GM18861 (cell line): ENCODE data around the gene IMP4.
A peak's percentile ranks its signal among the peaks of the same experiment; 100 is the strongest.

Source experiments
- ATAC-seq: cut with Tn5 transposase; IDR thresholded peaks from one replicate; pipeline ENCODE4 v1.9.1; 2021; ENCODE audit not compliant: unreplicated experiment

Gene IMP4

DNA sequence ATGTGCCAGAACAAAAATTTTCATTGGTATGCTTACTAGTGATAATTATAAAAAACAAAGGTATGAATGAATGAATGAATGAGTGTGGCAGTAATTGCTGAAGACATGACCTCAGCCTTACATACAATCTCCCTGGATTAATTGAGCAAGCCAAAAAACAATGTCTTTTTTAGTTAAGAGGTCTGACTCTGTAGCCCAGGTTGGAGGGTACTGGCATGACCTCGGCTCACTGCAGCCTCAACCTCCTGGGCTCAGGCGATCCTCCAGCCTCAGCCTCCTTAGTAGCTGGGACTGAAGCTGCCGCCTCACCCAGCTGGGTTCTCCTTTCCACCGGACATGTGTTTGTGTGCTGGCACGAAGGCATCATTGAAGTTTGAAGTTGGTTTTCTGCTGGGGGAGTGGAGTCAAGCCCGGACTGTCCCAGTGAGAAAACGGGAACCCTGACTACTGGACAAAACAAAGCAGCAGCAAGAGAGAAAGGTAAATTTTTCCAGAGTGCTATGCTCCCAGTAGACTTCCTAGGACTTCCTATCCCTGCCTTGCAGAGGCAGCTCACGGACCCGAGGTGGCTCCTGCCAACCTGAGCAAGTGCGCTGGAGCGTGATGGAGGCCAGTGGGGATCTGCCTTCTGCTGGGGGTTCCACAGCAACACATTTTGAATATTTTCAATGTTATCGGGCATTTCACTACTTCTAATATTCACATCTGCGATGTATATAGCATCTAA, 6.4 kb upstream of the IMP4 start:
- ATAC-seq = no peak

DNA sequence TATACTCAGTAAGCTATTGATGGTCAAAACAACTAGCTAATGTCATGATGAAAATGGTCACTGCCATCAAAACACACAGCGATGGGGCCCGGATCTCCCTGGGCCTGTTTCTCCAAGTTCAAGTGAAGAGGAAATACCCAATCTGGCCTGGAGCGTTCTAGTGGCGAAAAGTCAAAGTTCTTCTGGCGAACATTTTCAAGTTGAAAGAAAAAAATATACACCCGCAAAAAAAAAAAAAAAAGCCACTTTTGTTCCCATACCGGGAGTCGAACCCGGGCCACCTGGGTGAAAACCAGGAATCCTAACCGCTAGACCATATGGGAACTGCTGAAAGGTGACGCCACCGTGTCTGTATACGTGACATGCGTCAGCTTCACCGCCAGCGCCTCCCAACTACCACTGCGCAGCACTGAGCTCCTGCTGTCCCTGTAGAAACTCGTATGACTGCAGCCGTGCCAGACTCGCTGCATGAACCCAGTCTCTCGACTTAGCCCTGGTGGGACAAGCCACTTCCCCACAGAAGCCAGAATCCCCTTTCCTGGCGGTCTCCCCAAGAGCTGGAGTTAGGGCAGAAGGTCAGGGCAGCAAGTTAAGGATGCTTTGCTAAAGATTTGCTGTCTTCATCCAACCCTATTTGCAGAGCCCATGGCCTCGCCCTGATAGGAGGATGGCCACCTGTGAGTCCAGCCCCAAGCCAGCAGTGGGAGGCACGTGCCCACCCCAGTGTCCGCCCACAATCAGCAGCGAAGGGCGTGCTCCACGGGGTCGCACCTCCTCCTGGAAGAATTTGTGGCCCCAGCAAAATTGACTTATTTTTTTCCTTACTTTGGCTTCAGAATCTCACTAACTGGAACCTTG, 5.6 kb upstream of the IMP4 start:
- ATAC-seq = no peak

DNA sequence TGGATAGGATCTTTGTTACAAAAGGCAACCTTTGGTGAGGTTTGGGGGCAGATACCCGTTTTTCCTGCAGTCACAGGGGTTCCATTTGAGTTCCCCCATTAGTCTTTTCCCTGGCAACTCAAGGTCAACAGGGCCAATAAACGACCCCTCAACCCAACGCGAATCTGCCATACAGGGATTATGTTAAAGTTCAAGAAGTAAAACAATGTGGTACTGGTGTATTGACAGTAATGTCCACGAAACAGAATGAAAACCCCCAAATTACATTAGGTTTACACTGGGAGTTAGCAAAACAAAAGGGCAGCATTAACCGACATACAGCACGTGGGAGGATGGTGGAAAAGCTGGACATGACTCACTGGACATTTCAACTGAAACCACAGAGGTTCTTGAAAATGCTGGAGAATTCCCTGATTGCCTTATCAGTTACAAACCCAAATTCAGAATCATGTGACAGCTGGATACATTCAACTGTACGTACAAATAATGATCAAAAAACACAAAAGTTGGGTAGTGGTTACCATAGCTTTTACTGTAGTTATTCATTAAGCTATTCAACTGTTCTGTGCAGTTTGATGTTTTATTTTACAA, 4.9 kb upstream of the IMP4 start:
- ATAC-seq = no peak

DNA sequence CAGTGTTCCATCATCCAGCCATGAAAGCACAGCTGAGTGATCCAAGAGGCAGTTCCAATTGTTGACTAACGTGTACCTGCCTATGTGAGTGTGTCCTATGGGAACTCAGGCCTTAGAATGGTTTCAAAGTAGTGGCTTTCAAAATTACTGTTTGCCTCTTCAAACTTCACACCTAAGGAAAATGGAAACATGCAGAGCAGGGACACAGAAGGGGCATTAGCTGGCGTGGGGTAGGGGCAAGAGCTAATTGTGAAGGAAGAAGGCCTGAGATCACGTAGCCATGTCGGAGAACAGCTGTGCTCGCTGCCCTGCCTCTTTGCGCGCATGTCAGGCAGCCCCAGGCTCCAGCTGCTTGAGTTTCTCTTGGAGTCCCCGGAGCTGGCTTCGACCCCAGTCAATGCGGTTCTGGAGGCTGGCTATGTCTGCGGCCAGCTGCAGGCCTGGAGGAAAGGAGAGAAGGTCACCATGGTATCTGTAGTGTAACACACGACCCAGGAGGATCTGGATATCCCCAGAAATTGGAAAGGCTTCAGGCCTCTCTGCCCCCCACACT, 3.8 kb upstream of the IMP4 start:
- no peak for ATAC-seq

DNA sequence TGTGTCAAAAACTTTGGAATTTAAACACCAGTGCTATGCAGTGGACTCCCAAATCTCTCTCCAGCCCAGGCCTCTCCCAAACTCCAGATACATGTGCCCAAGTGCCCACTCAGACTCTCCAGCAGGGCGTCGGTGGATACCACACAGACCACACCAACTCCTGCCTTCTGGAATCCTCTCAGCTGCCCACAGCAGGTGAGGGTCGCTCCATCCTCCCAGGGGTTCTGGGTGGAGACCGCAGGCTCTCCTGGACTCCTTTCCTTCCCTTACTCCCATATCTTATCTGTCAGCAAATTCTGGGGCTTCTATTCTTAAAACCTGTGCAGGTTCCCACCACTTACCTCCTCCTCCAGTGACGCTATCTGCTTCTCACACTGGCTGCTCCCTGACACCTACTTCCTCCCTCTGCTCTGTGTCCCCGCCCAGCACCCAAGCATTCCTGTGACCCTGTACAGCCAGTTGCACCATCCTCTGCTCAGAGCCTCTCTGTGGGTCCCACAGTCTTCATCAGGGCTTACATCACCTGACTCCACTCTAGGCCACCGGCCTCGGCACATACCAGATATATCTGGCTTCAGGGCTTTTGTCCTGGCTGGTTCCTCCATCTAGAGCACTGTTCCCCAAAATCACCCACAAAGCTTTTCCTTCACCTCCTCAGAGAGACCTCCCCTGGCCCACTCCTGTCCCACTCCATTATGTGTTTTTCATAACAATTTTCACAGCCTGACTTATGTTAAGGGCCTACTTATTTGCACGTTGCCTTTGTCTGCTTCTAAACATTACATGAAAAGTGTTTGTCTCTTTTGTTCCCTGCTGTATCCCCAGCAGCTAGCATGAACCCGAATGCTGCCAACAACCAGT, 2.6 kb upstream of the IMP4 start:
- no peak for ATAC-seq

DNA sequence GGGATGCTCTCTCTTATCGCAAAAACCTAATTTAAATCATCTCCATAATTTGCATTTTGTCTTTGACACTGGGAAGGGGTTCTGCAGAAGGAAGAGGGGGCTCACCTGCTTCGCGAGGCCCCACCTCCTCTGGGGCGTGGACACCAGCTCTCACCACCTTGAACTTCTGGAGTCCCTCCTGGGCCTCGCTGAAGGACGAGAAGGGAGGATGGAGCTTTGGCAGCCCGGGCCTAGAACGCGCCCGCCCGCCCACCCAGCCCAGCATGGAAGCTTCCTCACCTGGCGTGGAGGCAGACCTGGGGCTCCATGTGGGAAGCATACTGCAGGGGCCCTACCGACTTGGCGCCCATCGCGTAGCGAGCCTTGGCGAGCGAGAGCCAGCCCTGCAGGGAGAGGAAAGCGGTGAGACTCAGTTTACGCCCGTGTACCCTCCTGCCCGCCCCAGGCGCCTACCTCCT, 1.1 kb upstream of the IMP4 start:
- no peak for ATAC-seq

DNA sequence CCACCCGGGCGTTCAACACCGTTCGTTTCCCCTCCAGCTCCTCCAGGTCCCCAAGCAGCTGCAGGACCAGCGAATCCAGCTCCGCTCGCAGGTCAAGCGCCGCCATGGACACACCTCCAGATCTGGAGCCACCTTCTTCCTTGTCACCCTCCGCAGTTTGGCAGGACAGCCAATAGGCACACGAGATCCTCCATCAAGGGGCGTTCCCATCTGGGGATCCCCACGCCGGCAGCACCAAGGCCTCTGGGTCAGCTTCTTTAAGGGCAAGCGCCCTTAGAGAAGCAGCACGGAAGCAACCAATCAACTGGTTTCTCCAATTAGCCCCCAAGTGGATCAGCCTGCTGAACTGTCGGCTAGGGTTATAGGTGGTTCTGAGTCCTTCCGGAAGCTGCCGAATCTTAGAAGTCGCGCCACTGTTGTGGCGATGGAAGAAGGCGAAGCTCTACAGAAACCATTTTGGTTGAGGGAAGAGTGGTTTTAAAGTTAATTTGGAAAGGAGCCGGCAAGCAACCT, 621 bp upstream of the IMP4 start:
- peak; percentile 79 for ATAC-seq

DNA sequence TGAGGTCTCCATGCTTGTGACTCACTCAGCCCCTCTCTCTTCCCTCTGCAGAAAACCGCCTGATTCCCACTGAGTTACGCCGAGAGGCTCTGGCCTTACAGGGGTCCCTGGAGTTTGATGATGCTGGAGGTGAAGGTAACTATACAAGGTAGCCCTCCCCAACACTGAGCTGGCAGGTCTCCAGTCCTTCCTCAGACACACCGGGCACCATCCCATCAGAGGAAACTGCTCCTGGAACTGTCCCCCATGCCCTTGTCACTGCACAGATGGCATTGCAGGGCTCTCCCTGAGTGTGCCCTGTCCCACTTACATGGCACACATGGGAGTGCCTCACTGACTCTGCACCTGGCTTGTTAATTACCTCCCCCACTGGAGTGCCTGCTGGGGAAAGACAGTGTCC, 1.9 kb downstream of the IMP4 start:
- no peak for ATAC-seq

DNA sequence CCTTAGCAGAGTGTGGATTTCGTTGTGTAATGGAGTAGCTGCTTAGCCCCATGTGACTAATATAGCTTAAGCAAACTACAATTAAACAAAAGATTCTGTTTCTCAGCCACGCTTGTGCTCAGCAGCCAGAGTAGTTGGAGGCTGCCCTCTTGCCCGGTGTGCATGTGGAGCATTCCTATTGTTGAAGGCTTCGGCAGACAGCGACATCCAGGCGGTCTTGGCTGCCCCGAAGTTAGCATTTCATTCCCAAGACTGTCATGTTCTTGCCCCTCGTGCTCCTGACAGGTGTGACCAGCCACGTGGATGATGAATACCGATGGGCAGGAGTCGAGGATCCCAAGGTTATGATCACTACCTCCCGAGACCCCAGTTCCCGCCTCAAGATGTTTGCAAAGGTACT, 2.4 kb downstream of the IMP4 start:
- no peak for ATAC-seq

DNA sequence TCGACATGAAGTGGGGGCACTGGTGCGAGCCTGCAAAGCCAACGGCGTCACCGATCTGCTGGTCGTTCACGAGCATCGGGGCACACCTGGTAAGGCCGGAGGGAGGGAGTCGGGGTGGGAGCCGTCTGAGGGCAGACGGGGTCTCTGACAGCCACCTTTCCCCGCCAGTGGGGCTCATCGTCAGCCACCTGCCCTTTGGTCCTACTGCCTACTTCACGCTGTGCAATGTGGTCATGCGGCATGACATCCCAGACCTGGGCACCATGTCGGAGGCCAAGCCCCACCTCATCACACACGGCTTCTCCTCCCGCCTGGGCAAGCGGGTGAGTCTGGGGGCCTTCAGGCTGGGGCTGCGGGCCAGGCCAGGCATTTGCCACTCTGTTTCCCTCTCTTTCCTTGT, 2.9 kb downstream of the IMP4 start:
- no peak for ATAC-seq

DNA sequence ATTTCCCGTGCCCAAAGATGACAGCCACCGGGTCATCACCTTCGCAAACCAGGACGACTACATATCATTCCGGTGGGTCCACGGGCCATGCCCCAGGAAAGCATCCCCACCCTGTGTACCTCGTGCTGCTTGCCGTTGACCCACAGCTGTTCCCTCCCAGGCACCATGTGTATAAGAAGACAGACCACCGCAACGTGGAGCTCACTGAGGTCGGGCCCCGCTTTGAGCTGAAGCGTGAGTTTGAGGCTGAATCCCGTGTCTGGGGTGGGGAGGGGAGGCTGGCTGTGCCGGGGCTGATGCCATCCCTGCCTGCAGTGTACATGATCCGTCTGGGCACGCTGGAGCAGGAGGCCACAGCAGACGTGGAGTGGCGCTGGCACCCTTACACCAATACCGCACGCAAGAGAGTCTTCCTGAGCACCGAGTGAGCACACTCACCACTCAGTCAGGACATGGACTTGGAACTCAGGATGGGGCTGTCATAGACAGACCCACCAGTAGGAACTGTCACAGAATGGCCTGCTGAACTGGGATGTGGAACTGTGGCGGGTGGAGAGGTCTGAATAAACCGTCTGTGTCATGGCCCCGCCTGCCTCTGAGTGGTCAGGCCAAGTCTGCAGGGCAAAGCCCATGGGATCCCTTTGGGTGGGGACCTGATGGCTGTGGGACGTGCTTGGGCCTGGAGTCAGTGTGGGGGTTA, 3.5 kb downstream of the IMP4 start:
- no peak for ATAC-seq

DNA sequence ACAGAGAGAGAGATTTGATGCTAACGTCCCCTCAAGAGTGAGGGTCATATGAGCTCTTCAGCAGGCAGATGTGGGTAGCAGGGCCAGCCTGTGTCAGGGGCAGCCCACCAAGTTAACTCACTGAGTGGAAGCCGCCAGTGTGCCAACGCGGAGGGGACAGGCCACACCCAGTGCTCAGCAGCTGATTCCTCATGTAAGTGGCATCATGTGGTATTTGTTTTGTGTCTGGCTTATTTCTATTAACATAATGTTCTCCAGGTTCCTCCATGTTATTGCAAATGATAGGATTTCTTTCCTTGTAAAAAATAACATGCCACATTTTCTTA, 4.0 kb downstream of the IMP4 start:
- no peak for ATAC-seq

DNA sequence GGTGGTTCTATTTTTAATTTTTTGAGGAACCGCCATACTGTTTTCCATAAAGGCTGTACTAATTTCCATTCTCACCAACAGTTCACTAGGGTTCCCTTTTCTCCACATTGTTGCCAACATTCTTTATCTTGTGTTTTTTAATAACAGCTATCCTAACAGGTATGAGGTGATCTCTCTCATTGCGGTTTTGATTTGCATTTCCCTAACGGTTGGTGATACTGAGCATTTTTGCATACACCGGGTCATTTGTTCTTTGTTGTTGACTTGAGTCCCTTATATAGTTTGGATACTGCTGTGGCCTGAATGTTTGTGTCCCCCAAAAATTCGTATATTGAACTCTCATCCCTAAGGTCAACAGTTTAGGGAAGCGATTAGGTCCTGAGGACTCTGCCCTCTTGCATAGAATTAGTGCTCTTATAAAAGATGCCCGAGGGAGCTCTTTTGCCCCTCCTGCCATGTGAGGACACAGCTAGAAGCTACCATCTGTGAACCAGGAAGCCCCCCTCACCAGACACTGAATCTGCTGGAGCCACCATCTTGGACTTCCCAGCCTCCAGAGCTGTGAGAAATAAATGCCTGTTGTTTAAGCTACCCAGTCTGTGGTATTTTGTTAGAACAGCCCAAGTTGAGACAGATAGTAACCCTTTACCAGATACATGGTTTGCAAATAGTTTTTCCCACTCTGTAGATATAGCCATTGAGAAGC, 4.7 kb downstream of the IMP4 start:
- no peak for ATAC-seq

DNA sequence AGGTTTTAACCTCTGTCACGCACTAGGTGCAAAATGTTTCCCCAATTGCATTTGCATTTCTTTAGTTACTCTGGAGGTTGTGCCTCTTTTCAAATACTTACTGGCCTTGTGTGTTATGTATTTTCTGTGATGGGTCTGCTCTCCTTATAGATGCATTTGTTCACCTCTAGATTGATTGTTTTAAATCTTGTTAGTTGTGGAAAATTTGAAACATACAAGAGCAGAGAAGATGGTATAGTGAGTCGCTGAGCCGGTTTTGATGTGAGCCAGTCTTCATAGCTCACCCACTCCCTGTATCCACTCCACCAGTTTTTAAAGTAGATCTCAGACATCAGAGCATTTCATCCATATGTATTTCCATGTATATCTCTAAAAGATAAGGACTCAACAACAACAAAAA, 6.5 kb downstream of the IMP4 start:
- no peak for ATAC-seq

DNA sequence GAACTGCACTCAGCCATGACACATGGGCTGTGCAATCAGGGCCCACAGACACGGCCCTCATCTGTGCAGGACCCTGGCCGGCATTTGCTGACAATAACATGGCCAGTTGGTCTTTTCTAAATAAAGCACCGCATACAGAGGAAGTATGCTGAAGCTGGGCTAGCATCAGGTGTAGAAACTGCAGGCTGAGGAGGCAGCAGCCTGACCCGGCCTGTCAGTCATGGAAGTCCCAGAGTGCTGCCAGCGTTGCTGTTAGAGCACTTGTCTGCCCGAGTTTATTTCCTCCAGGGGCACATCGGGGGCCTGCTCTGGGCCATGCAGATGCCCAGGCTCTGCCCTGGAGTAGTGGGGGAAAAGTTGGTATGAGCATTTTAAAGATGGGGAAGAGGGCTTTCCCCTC, 9.0 kb downstream of the IMP4 start:
- ATAC-seq = no peak

DNA sequence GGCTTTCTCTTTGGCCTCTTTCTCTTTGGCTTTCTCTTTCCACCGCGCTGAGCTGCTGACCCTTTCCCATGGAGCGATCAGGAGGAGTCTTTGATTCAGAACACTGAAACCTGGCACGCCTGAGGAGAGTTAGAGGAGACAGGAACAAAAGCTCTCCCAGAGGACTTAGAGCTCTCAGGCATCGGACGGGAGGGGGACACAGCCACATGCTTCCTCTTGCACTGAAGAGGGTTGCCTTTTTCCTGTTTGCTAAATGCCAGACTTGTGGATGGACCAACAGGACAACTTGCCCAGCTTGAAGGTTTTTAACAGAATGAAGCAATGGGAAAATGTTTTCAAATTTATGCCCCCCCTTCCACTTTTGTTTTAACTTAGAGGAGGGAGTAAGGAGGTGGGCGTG, 9.5 kb downstream of the IMP4 start:
- no peak for ATAC-seq

DNA sequence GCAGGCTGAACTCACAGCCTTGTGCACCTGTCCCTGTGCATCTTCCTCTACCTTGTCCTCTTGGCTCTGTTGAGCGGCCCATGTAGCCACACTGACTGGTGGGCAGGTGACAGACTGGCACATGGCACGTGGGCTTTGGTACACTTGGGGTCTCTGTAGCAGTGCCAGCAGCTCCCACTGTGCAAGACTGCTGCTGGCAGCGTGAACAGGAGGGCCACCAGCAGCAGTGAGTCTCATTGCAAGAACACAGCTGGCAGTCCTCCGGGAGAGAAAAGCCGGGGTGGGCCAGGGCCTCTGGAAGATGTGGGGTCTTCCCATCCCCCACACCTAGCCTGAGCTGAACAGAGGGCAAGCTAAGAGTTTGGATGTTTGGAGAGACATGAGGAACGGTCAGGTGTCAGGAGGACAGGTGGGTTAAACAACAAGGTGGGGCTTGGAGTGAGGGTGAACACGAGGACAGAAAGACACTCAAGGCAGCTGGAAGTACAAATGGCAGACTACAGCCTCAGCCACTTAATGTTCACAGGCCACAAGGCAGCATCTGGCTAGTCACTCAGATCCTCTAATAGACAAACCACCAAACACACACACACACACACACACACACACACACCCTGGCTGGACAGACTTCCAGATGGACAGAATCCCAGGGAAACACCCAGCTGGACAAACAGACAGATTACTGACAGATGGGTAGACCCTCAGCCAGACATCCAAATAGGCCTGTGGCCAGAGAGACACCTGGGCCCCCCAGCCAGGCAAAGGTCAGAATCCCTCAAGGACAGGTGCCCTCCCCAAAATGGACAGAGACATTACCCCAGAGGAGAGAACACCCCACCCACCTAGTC, 10.8 kb downstream of the IMP4 start:
- no peak for ATAC-seq

DNA sequence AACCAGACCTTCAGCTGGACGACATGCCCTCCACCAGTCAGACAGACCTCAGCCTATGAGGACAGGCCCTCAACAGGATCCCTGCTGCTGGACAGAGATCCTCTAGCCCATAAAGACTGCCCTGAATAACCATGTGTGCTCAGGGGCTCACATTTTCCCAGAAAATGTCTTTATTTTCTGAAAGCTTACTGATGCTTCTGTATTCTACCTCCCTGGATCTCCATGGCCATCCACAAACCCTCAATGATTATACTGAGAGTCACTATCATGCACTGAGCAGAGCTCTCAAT, 11.4 kb downstream of the IMP4 start:
- ATAC-seq = no peak

DNA sequence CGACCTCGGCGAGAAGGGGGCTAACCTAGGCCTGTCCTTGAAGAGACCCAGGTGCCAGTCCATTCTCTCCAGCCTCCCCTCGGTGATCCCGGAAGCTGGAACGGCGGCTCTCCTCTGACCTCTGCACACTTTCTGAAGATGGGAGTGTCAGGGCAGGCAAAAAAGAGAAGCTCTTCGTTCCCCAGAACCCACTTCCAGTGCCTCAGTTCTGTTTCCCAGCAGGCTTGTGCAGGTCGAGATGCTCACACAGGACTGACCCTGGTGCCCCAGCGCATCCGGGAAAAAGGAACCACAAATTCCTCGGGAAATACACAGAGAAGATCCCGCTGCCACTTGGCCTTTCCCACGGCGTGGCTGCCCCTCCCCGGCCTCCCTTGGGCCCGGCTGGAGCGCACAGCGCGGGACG, 12.5 kb downstream of the IMP4 start:
- ATAC-seq = no peak
